H1 (cell line): ENCODE measurements around the gene MBOAT1. TPM values are rescaled to one million over a fixed set of nuclear protein-coding genes. Genes with fewer than 3 reads are reported as not detected.
"Not testable (repeated sequence)": the region's sequence is repeated elsewhere in the genome, so short reads cannot be mapped to it uniquely, and the experiment has no call there.

Experiments
- CTCF ChIA-PET: fragments of 300-600 bp; sonication (Branson Sonifier 250); formaldehyde crosslinking; loops from one replicate; lab custom pipeline; 2021; ENCODE audit not compliant: partially characterized antibody; lab: Charles Lee
- POLR2A ChIA-PET: fragments of 300-600 bp; sonication (Branson Sonifier 250); formaldehyde crosslinking; loops from one replicate; lab custom pipeline; 2021; ENCODE audit warnings: inconsistent platforms; ENCODE audit not compliant: partially characterized antibody; lab: Charles Lee
- DNase-seq, 2 experiments: peaks; one replicate each; pipeline versions ENCODE4 v3.0.0 to v3.0.0-alpha.2; 2010 to 2022; ENCODE audit warnings: low spot score in 2 of 2, low read depth in 1 of 2, mixed read lengths in 1 of 2
- FAIRE-seq: peaks from 2 replicates; lab custom pipeline; 2011; peaks lifted over from hg19 to GRCh38; lab: Jason Lieb, UNC
- H2AFZ ChIP-seq: 2 replicates; pipeline ENCODE4 v1.8.1; 2012; ENCODE audit warnings: low read length, inconsistent platforms
- H2AK5ac ChIP-seq: 2 replicates; pipeline ENCODE4 v1.6.1; 2013; ENCODE audit warnings: low read depth, low read length
- H2BK120ac ChIP-seq: replicated peaks from 2 replicates; pipeline ENCODE3; 2013; ENCODE audit warnings: low read depth, low read length, inconsistent platforms
- H2BK12ac ChIP-seq: 2 replicates; pipeline ENCODE4 v1.6.1; 2013; ENCODE audit warnings: low read depth, low read length
- H2BK15ac ChIP-seq: 2 replicates; pipeline ENCODE4 v1.6.1; 2013; ENCODE audit warnings: low read length
- H2BK20ac ChIP-seq: 2 replicates; pipeline ENCODE4 v1.6.1; 2013; ENCODE audit warnings: low read length
- H2BK5ac ChIP-seq: 2 replicates; pipeline ENCODE4 v1.6.1; 2013; ENCODE audit warnings: low read depth, low read length
- H3K14ac ChIP-seq: 2 replicates; pipeline ENCODE4 v1.6.1; 2013; ENCODE audit warnings: inconsistent platforms; ENCODE audit not compliant: insufficient read length
- H3K18ac ChIP-seq: 2 replicates; pipeline ENCODE4 v1.6.1; 2013; ENCODE audit warnings: low read length; ENCODE audit errors: extremely low read depth
- H3K23ac ChIP-seq: 2 replicates; pipeline ENCODE4 v1.6.1; 2013; ENCODE audit warnings: inconsistent platforms; ENCODE audit not compliant: insufficient read length
- H3K23me2 ChIP-seq: 2 replicates; pipeline ENCODE4 v1.6.1; 2013; ENCODE audit warnings: low read depth, low read length
- H3K27ac ChIP-seq: 2 replicates; pipeline ENCODE4 v1.6.1; 2011; ENCODE audit warnings: low read depth, low read length, inconsistent platforms
- H3K27me3 ChIP-seq, 4 experiments: replicated peaks in 1 of 4; 1 replicate in 1 of 4; 2 replicates in 3 of 4; pipeline versions ENCODE4 v1.6.1 to v1.8.1; 2011 to 2013; ENCODE audit warnings: low read length in 3 of 4, mild to moderate bottlenecking in 3 of 4, inconsistent platforms in 2 of 4, mixed read lengths in 2 of 4, moderate library complexity in 1 of 4; ENCODE audit not compliant: control insufficient read depth in 3 of 4, insufficient read depth in 3 of 4; ENCODE audit errors: extremely low read depth in 1 of 4
- H3K36me3 ChIP-seq, 4 experiments: 2 replicates each; pipeline versions ENCODE4 v1.6.1 to v1.8.1; 2011 to 2013; ENCODE audit warnings: mild to moderate bottlenecking in 4 of 4, low read length in 3 of 4, moderate library complexity in 2 of 4, control low read depth in 1 of 4, inconsistent platforms in 1 of 4; ENCODE audit not compliant: insufficient read depth in 4 of 4, control insufficient read depth in 2 of 4
- H3K4ac ChIP-seq: replicated peaks from 2 replicates; pipeline ENCODE3; 2013; ENCODE audit warnings: low read length, low read depth, mixed read lengths, inconsistent platforms; ENCODE audit not compliant: insufficient read length
- H3K4me1 ChIP-seq, 4 experiments: replicated peaks in 1 of 4; 1 replicate in 1 of 4; 2 replicates in 3 of 4; pipeline versions ENCODE4 v1.6.1 to v1.8.1; 2011 to 2013; ENCODE audit warnings: low read length in 3 of 4, inconsistent platforms in 2 of 4, mixed read lengths in 1 of 4; ENCODE audit not compliant: insufficient read depth in 4 of 4, control insufficient read depth in 3 of 4
- H3K4me2 ChIP-seq, 2 experiments: 2 replicates each; pipeline versions ENCODE4 v1.6.1 to v1.8.1; 2011 to 2013; ENCODE audit warnings: low read depth in 2 of 2, low read length in 2 of 2, control low read depth in 1 of 2, inconsistent platforms in 1 of 2, mild to moderate bottlenecking in 1 of 2; ENCODE audit not compliant: insufficient read depth in 1 of 2
- H3K4me3 ChIP-seq, 4 experiments: fragments of 200-600, 300-600 bp in 1 of 4; sonication (generic), shearing (Covaris generic), sonication (Bioruptor Twin) in 1 of 4; 2 replicates each; pipeline versions ENCODE4 v1.5.1 to v1.8.1; 2011 to 2016; ENCODE audit warnings: low read length in 4 of 4, low read depth in 3 of 4, control low read depth in 2 of 4, inconsistent platforms in 2 of 4, mild to moderate bottlenecking in 2 of 4, mixed read lengths in 1 of 4, moderate library complexity in 1 of 4; ENCODE audit not compliant: insufficient read depth in 2 of 4; ENCODE audit errors: extremely low read depth in 1 of 4
- H3K56ac ChIP-seq: replicated peaks from 2 replicates; pipeline ENCODE3; 2013; ENCODE audit warnings: low read depth, mild to moderate bottlenecking, mixed read lengths, low read length, inconsistent platforms; ENCODE audit not compliant: insufficient read length
- H3K79me1 ChIP-seq: 2 replicates; pipeline ENCODE4 v1.6.1; 2013; ENCODE audit warnings: low read depth, low read length, control low read depth
- H3K79me2 ChIP-seq, 2 experiments: 2 replicates each; pipeline versions ENCODE4 v1.6.1 to v1.8.1; 2012 to 2013; ENCODE audit warnings: low read length in 2 of 2, mild to moderate bottlenecking in 2 of 2, inconsistent platforms in 1 of 2; ENCODE audit not compliant: insufficient read depth in 2 of 2, control insufficient read depth in 1 of 2
- H3K9ac ChIP-seq, 4 experiments: replicated peaks in 1 of 4; 1 replicate in 1 of 4; 2 replicates in 3 of 4; pipeline versions ENCODE4 v1.6.1 to v1.8.1; 2011 to 2013; ENCODE audit warnings: low read depth in 3 of 4, low read length in 3 of 4, control low read depth in 2 of 4, mild to moderate bottlenecking in 2 of 4, moderate library complexity in 2 of 4, inconsistent platforms in 1 of 4; ENCODE audit errors: extremely low read depth in 1 of 4
- H3K9me3 ChIP-seq, 2 experiments: 2 replicates each; pipeline versions ENCODE4 v1.6.1 to v1.8.1; 2012 to 2013; ENCODE audit warnings: mild to moderate bottlenecking in 2 of 2, moderate library complexity in 2 of 2, control low read depth in 1 of 2, inconsistent platforms in 1 of 2, low read depth in 1 of 2, low read length in 1 of 2, mixed read lengths in 1 of 2; ENCODE audit not compliant: insufficient read depth in 2 of 2
- H4K20me1 ChIP-seq, 2 experiments: replicated peaks in 1 of 2; 2 replicates each; pipeline versions ENCODE3 to v1.8.1; 2011 to 2013; ENCODE audit warnings: inconsistent platforms in 2 of 2, low read length in 2 of 2, mild to moderate bottlenecking in 1 of 2; ENCODE audit not compliant: insufficient read depth in 2 of 2, control insufficient read depth in 1 of 2
- H4K5ac ChIP-seq: 2 replicates; pipeline ENCODE4 v1.6.1; 2013; ENCODE audit warnings: low read length, low read depth, mixed read lengths, inconsistent platforms; ENCODE audit not compliant: insufficient read length
- H4K8ac ChIP-seq: 2 replicates; pipeline ENCODE4 v1.8.0; 2013; ENCODE audit warnings: mild to moderate bottlenecking, moderate library complexity, low read length, inconsistent platforms; ENCODE audit not compliant: insufficient read depth; ENCODE audit errors: extremely low read depth
- H4K91ac ChIP-seq: replicated peaks from 2 replicates; pipeline ENCODE3; 2013; ENCODE audit warnings: low read length, mixed read lengths, inconsistent platforms; ENCODE audit not compliant: insufficient read length
- WGBS, 2 experiments: shearing (Covaris generic) in 1 of 2; methylation state at CpG; one replicate each; pipeline versions ENCODE4 v1.1.6 to v1.1.7; 2013 to 2015; ENCODE audit warnings: low lambda C conversion rate in 2 of 2, mixed read lengths in 2 of 2, inconsistent platforms in 1 of 2, low coverage in 1 of 2, missing lambda C conversion rate in 1 of 2; ENCODE audit not compliant: insufficient replicate concordance in 2 of 2, insufficient coverage in 1 of 2, insufficient read length in 1 of 2; ENCODE audit errors: extremely low coverage in 1 of 2, missing lambda C conversion rate in 1 of 2; 5-methylcytosine and 5-hydroxymethylcytosine counted together
- polyA plus RNA-seq, 7 experiments: library from polyadenylated mRNA; depleted of rRNA in 3 of 7; stranded (reverse) in 5 of 7; unstranded in 2 of 7; fragments of >200 nt in 5 of 7; fragments of 200-250 nt in 2 of 7; gene quantifications; 1 replicate in 5 of 7; 2 replicates in 1 of 7; 4 replicates in 1 of 7; pipeline versions ENCODE4 v1.2.1 to v1.2.3, GENCODE V29; 2011 to 2013; ENCODE audit warnings: missing spikeins in 2 of 7, mixed read lengths in 2 of 7
- total RNA-seq: library from RNA; stranded (reverse); fragmentation: NEBNext Ultra II Directional; extraction: Animal tissue kit (Norgen Biotek cat#: 25700); gene quantifications from 2 replicates; pipeline ENCODE4 v1.2.1, GENCODE V29; 2021

The MBOAT1 gene
- total and polyA plus RNA-seq, 2 of the 8 experiments (the other 6 are each of a cell fraction or from before 2014, with no cell fraction given): 4.9 to 19.5 TPM

GRCh38 chr6:20244807-20245681 is 32.8 kb upstream of the MBOAT1 start:
- POLR2A ChIA-PET, FAIRE-seq, H3K27me3 ChIP-seq: not testable (repeated sequence)

More at GRCh38 chr6:20244807-20245681, 32.8 kb upstream of the MBOAT1 start:
- H3K36me3 ChIP-seq, H2BK5ac ChIP-seq, CTCF ChIA-PET, H4K91ac ChIP-seq, H3K4ac ChIP-seq, H2BK15ac ChIP-seq, H2BK120ac ChIP-seq, H3K14ac ChIP-seq, H3K79me1 ChIP-seq, H4K5ac ChIP-seq, H3K4me3 ChIP-seq, H3K4me1 ChIP-seq, H3K79me2 ChIP-seq, H3K23ac ChIP-seq, H3K27ac ChIP-seq, H2BK12ac ChIP-seq, H4K20me1 ChIP-seq, H3K23me2 ChIP-seq, H2BK20ac ChIP-seq, H3K18ac ChIP-seq, H3K4me2 ChIP-seq, H2AFZ ChIP-seq, DNase-seq, H3K9ac ChIP-seq, H2AK5ac ChIP-seq, H4K8ac ChIP-seq, H3K56ac ChIP-seq, H3K9me3 ChIP-seq: not testable (repeated sequence)
- WGBS, 2 experiments: 96% methylated on average over 25 of the region's 29 CpGs; no CpG with 5 or more reads in 1 of the 2 experiments
